GM21723 (cell line): ENCODE results near the gene BCL2.

Experiments
- ATAC-seq: cut with Tn5 transposase; IDR thresholded peaks from one replicate; pipeline ENCODE4 v1.9.1; 2021; ENCODE audit warnings: mild to moderate bottlenecking, moderate library complexity; ENCODE audit not compliant: unreplicated experiment

BCL2 gene

DNA sequence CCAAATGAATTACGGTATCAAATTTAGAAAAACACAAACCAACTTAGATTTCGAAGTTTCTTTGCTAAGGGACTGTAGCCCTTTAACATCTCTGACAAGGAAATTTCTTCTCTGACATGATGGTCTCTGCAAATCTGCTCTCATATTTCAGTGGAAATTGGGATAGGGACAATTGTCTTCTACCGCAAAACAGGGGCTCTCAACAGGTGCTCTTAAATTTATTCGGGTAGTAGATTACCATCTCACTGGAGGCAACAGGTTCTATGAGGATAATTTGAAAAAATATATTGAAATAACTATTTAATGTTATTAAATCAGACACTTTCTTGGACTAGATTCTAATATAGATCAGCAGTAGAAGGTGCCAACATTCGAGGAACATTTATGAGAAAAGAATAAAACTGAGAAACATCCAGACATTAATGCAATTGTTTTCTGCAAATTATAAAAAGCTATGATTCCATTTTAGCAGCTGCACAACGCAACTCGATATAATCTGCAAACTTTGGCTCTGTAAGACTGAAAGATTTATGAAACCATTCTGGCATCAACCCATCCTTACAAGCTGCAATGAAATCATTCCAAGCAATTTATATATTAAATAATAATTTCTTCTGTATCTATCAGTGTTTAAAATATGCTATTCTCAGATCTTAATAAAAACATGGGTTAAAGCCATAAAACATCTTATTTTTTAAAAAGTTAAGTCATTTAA, 10.0 kb upstream of the BCL2 start:
- ATAC-seq = no peak

DNA sequence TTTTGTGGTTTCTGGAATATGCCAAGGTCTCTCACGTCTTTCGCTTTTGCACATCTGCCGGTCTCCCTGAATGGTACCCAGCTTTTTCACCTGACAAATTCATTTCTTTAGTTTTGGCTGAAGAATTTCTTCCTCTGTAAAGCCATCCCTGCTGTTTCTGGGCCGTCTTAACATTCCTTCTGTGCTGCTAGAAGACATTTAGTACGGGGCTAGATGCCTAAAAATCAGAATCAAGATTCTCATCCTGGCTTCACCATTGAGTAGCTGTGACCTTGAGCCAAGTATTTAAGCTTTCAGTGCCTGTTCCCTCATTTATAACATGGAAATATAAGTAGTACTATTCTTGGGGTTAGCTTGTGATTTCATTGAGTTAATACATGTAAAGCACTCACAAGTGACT, 6.4 kb upstream of the BCL2 start:
- ATAC-seq = no peak

GRCh38 chr18:63325086-63325686, 5.6 kb upstream of the BCL2 start:
- ATAC-seq = no peak

- no peak for ATAC-seq
Observed at GRCh38 chr18:63322908-63323634, 3.5 kb upstream of the BCL2 start.

DNA sequence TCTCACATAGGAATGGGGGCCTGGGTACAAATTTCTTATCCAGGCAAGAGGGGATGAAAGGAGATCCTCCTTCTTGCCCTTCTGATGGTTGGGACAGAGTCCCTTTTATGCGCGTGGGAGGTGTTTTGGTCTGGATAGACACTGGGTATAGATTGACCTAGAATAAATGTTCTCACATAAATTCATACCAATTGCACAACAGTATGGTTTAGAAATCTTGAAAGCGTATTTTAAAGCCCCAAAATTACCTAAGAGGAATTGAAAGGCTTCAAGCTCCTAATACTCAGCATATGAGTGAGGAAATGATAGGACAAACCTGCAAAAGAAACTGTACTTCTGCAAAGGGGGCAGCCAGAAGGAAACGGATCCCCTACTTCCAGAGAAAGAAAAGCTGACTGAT, 2.6 kb upstream of the BCL2 start:
- no peak for ATAC-seq

DNA sequence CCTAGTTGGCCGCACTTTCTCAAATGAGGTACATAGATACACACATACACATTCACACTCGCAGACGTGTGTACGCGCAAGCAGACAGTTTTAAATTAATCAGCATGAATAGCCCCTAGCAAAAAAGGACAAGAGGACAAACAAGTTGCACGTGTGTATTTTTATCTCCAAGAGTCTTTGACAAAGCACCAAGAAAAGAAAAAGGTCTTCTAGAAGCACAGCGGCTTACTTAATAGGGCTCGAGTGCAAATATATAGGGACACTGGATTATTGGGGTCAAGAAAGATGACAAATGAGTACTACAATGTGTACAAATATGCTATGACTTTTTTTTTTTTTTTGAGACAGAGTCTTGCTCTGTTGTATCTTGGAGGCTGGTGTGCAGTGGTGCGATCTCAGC, 1.7 kb upstream of the BCL2 start:
- no peak for ATAC-seq

- ATAC-seq = no peak
Observed at GRCh38 chr18:63320975-63321265, 1.4 kb upstream of the BCL2 start.

DNA sequence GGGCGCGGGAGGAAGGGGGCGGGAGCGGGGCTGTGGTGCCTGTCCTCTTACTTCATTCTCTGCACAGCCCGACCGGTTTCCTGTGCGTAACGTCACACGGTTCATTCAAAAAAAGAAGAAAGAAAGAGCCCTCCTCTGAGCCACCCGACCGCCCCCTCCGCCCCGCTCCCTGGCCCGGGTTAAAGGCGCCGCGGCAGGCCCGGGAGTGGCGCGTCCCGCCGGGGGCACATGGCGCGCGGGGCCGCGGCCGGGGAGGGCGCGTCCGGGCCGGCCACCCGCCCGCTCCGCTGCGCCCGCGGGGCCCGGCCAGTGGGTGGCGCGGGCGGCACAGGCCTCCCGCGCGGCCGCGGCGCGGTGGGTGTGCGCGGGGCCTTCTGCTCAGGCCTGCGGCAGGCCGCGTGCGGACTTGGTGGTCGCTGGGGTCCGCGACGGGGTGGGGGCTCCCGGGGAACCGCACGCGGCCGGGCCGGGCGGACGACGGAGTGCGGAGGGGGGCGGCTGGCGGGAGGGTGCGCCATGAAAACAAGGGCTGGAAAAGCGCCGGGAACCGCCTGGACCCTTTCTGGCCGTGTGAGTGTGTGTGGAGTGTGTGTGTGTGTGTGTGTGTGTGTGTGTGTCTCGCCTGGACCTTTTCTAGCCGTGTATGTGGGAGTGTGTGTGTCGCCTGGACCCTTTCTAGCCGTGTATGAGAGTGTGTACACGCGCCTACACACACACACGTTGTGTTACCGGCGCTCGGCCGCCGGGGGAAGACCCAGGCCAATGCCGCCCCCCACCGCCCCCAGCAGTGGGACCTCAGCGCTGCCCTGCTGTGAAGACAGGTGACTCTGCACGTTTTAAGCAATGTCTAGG, 780 bp upstream of the BCL2 start:
- peak; percentile 60 for ATAC-seq

DNA sequence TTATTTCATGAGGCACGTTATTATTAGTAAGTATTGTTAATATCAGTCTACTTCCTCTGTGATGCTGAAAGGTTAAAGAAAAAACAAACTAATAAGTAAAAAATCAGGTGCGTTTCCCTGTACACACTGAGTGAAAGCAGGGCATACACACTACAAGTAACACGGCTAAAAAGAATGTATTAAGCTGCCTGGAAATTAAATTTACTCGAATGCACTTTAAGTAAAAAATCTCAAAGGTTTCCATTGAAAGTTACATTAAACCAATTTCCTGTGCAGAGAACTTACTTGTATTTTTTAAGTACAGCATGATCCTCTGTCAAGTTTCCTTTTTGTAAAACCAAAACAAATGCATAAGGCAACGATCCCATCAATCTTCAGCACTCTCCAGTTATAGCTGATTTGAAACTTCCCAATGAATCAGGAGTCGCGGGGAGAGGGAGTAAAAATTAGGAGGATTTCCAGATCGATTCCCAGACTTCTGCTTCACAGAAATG, 633 bp downstream of the BCL2 start:
- no peak for ATAC-seq

GRCh38 chr18:63317982-63318888, 1.3 kb downstream of the BCL2 start:
- ATAC-seq = peak; percentile 40

DNA sequence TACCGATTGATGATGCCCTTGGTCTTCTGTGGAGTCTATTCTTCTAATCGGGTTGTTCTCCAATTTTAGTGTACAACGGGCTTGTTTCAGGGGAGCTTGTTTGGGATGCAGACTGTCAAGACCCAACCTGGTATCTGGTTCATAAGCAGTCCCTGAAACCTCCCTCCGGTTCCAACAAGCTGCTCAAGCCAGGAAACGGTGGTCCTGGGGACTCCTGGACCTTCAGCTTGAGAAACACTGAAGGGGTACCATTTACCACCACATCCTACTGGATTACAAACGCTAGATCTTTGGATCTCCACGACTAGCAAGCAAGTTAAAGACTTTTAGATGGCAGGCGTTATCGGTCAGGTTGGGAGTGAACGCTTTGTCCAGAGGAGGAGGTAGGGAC, 2.0 kb downstream of the BCL2 start:
- no peak for ATAC-seq

GRCh38 chr18:63316612-63317555, 2.7 kb downstream of the BCL2 start:
- ATAC-seq = no peak

GRCh38 chr18:63315876-63316275, 3.7 kb downstream of the BCL2 start:
- no peak for ATAC-seq

DNA sequence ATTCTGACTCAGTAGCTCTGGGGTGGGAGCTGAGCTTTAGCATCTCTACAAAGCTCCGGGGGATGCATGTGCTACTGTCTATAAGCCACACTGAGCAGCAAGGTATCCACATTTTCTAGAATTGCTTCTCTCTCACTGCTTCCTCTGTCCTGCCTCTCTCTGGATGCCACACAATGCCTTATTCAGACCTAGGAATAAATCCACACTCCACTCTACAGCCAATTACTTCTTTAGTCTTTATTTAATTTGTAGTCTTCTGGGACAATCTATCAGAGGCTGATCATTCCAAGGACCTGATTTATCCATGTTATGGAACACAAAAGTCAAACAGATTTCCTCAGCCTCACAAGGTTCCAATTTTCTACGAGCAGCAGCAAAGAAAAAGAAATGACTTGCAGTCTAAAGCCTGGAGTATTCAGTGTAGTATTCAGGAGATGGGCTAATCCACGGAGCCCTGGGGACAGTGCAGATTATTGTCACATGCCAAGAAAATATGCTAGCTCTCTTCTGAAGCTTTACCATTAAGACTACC, 4.4 kb downstream of the BCL2 start:
- no peak for ATAC-seq

- ATAC-seq = no peak
Observed at GRCh38 chr18:63314062-63314790, 5.3 kb downstream of the BCL2 start.

DNA sequence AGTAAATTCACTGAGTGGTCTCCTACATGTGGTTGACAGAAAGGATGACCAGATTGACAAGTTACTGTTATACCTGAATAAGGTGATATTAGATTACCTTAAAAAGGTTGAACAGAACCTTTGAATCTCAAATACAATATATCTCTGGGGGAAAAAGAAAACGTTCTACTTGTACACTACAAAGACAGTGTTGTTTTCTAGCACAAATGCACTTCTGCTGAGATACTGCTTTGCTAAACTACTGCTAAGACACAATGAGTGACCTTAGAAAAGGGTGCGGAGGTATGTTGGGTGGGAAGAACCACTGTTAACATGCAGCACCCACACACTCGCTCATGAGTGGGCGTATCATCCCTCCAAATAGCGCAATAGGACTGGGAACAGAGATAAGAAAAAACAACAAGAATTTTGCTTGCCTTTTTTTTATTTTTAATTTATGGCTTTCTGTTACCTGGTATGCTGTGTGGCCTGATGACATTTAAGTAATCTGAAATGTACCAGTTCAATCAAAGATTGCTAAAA, 6.1 kb downstream of the BCL2 start:
- no peak for ATAC-seq

GRCh38 chr18:63312737-63313395, 6.7 kb downstream of the BCL2 start:
- ATAC-seq = peak; percentile 34

GRCh38 chr18:63312019-63312409, 7.6 kb downstream of the BCL2 start:
- peak; percentile 5 for ATAC-seq
